OCI-LY1 (cell line): ENCODE results near the gene PIAS4.

Source experiments
- EZH2 ChIP-seq: fragments of 200-600 bp; sonication (generic), shearing (Covaris generic); IDR thresholded peaks from 2 replicates; pipeline ENCODE4 v1.8.0; 2017; ENCODE audit warnings: borderline replicate concordance, mixed run types, mild to moderate bottlenecking, antibody characterized with exemption, low read length, moderate library complexity, mixed read lengths
- TF ChIP-seq, protein P1 (sequence below): fragments of 200-600 bp; sonication (generic), shearing (Covaris generic); IDR thresholded peaks from 2 replicates; pipeline ENCODE4 v1.5.1; 2017; ENCODE audit warnings: mild to moderate bottlenecking, antibody characterized with exemption, low read length, moderate library complexity, mixed read lengths

GRCh38 chr19:4066176-4066606 lies 58.7 kb downstream of the PIAS4 start:
- TF ChIP-seq, protein P1, sequence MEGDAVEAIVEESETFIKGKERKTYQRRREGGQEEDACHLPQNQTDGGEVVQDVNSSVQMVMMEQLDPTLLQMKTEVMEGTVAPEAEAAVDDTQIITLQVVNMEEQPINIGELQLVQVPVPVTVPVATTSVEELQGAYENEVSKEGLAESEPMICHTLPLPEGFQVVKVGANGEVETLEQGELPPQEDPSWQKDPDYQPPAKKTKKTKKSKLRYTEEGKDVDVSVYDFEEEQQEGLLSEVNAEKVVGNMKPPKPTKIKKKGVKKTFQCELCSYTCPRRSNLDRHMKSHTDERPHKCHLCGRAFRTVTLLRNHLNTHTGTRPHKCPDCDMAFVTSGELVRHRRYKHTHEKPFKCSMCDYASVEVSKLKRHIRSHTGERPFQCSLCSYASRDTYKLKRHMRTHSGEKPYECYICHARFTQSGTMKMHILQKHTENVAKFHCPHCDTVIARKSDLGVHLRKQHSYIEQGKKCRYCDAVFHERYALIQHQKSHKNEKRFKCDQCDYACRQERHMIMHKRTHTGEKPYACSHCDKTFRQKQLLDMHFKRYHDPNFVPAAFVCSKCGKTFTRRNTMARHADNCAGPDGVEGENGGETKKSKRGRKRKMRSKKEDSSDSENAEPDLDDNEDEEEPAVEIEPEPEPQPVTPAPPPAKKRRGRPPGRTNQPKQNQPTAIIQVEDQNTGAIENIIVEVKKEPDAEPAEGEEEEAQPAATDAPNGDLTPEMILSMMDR = no peak
- no peak for TF ChIP-seq EZH2
